ENCODE results near the gene ACADSB.

Gene ACADSB

GRCh38 chr10:123008355-123009104, at the start of gene ACADSB, which contains the start of gene IKZF5:
ACADSB (plus strand) TSS chr10:123009006; CDS start chr10:123009030, 24 bp downstream.
IKZF5 (minus strand) TSS chr10:123008795; CDS start chr10:122998625, 10,170 bp downstream.
- peak within 1 kb of the TSS; percentile 97 for H3K4me3 ChIP-seq (ENCODE audit: low read depth, low read length)
- in situ Hi-C loops (cut with HindIII; ENCODE audit: low sequenced_read_pairs), result no loop called here
- TF ChIP-seq CTCF (IDR thresholded peaks at IDR 0.05; ENCODE audit: low read depth, low read length), result no peak
- peak; percentile 98 for DNase-seq (ENCODE audit: low read depth, low spot score)

GRCh38 chr10:122962405-122962804, 46.4 kb upstream of the ACADSB start:
- in situ Hi-C loops (cut with HindIII; ENCODE audit: low sequenced_read_pairs), result no loop called here
- H3K4me3 ChIP-seq (ENCODE audit: low read depth, low read length), result no peak overlapping the region
- no peak for DNase-seq (ENCODE audit: low read depth, low spot score)
- TF ChIP-seq CTCF (IDR thresholded peaks at IDR 0.05; ENCODE audit: low read depth, low read length), result no peak

GRCh38 chr10:122966879-122967278, 41.9 kb upstream of the ACADSB start:
- no peak overlapping the region for H3K4me3 ChIP-seq (ENCODE audit: low read depth, low read length)
- no peak for TF ChIP-seq CTCF (IDR thresholded peaks at IDR 0.05; ENCODE audit: low read depth, low read length)
- DNase-seq (ENCODE audit: low read depth, low spot score), result no peak
- in situ Hi-C loops (cut with HindIII; ENCODE audit: low sequenced_read_pairs), result no loop called here

GRCh38 chr10:122968698-122969097, 40.1 kb upstream of the ACADSB start:
- in situ Hi-C loops (cut with HindIII; ENCODE audit: low sequenced_read_pairs), result no loop called here
- no peak overlapping the region for H3K4me3 ChIP-seq (ENCODE audit: low read depth, low read length)
- no peak for DNase-seq (ENCODE audit: low read depth, low spot score)
- no peak for TF ChIP-seq CTCF (IDR thresholded peaks at IDR 0.05; ENCODE audit: low read depth, low read length)

- no peak for DNase-seq (ENCODE audit: low read depth, low spot score)
- in situ Hi-C loops (cut with HindIII; ENCODE audit: low sequenced_read_pairs), result no loop called here
- H3K4me3 ChIP-seq (ENCODE audit: low read depth, low read length), result no peak overlapping the region
- no peak for TF ChIP-seq CTCF (IDR thresholded peaks at IDR 0.05; ENCODE audit: low read depth, low read length)
These were observed 34.8 kb upstream of the ACADSB start for GRCh38 chr10:122974023-122974422.

GRCh38 chr10:122974543-122975064, 34.2 kb upstream of the ACADSB start:
- no peak overlapping the region for H3K4me3 ChIP-seq (ENCODE audit: low read depth, low read length)
- in situ Hi-C loops (cut with HindIII; ENCODE audit: low sequenced_read_pairs), result no loop called here
- DNase-seq (ENCODE audit: low read depth, low spot score), result no peak
- TF ChIP-seq CTCF (IDR thresholded peaks at IDR 0.05; ENCODE audit: low read depth, low read length), result no peak

All from astrocyte of the spinal cord (primary cell).